ENCODE measurements around the gene TIMP2.
"Not testable (repeated sequence)": the region's sequence is repeated elsewhere in the genome, so short reads cannot be mapped to it uniquely, and the experiment has no call there.

TIMP2 gene

DNA sequence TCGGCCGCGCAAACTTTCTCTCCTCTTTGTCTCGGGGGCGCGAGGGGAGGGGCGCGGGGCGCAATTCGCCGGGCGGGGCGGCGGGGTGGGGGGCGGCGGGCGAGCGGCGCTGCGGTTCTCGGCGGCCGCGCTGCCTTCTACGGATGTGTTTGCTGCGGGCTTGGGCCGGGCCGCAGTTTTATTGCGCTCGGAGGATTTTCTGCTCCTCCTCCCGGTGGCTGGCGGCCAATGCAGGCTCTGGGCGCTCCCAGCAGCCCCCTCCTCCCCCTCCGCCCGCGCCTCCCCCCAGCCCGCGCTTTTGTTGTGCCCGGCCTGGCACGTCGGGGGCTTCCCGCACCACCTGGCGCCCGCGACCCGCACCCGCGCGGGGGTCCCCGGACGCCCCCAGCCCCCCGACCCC is at the start of gene TIMP2:
Gene TIMP2 (minus strand): TSS at position 154 of the 400 bp plus-strand sequence. CDS start 299 bp downstream, outside the sequence.
- DNase-seq, result peak in 55 of 58 donors; percentile 19 to 93 (median 80)

DNA sequence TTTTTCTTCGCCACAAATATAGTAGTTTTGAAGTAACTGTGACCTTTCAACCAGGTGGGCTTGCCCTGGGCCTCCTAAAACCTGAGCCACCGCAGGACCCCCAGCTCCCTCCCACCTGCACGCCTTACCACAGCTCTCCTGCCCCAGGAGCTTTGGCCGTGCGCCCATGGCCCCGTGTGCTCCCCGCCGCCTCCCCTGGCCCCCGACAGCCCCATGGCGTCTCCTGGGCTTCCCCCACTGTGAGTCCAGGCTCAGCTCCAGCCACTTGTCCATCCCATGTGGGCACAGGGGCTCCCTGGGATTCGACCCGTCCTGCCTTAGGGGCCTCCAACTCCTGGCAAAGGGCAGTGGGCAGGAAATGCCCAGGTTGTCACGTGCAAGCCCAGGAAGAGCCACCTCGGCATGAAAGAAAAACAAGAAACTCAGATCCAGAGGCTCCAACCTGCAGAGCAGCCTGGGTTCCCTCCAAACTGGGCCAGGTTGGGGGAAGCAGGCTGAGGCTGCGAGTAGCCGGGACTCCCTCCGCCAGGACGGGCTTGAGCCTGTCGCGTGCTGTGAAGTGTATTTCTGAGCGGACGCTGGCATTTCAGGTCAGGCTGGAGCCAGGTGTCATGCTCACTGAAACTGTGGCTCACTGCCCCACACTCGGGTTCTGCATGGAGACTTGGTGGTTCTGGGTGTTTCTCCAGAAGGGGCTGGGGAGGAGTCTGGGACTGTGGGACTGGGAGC is 48.8 kb upstream of the TIMP2 start:
- DNase-seq, result no peak

- no peak for DNase-seq
Observed at GRCh38 chr17:78973196-78973595, 48.0 kb upstream of the TIMP2 start.

GRCh38 chr17:78972507-78973105 is 47.4 kb upstream of the TIMP2 start:
- no peak for DNase-seq

- no peak for DNase-seq
Observed at GRCh38 chr17:78971756-78972506, 46.7 kb upstream of the TIMP2 start.

GRCh38 chr17:78970834-78971755 is 45.9 kb upstream of the TIMP2 start:
- DNase-seq, result peak in 55 of 58 donors; percentile 20 to 90 (median 61)

- no peak for DNase-seq
Observed at GRCh38 chr17:78969865-78970264, 44.7 kb upstream of the TIMP2 start.

DNA sequence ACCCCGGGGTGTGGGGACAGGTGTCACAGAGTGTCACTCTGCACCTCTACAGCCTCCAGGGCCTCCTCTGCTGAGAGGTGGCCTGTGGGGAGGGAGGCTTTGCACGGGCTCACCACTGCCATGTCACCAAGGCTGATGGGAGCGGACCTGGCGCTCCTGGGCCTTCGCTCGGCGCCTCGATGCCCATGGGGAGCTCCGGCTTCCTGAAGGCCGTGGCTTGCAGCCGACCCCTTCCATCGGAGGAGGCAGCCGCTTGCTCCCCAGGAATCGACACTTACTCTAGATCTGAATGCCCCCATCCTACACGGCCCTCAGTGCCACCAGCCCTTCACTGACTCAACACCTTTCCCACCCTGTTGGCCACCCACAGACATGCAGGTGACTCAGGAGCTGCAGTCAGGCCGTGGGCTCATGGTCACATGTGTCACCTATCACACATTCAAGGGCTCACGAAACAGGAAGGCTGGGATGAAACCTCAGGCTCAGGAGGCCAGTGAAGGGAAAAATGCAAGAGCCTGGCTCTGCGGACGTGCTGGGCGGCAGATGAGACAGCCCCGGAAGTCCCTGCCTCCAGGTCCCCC is 42.7 kb upstream of the TIMP2 start:
- DNase-seq, result no peak

- no peak for DNase-seq
Observed at GRCh38 chr17:78966910-78967600, 41.9 kb upstream of the TIMP2 start.

DNA sequence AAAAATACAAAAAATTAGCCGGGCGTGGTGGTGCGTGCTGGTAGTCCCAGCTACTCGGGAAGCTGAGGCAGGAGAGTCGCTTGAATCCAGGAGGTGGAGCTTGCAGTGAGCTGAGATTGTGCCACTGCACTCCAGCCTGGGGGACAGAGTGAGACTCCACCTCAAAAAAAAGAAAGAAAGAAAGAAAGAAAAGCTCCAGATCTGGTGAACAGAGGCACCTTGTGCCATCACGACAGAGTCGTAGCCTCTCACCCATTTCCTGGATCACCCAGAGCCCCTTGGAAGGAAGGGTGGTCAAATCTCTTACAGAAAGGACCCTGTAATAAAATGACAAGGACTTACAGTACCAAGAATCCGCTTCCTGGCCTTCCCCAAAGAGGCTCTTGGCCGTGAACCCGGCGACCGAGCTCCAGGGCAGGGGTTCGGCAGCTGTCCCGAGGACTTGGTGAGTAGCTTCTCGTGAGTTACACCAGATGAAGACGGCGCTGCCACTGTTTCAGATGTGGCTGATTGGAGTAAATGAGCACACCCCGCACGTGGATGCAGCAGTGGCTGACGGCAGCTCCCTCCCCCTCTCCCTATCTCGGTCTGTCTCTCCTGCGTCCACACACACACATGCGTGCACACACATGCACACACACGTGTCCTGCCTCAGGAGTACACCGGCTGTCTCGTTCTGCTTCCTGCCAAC is 41.1 kb upstream of the TIMP2 start:
- peak in 4 of 58 donors; percentile 13 to 26 (median 22) for DNase-seq

- DNase-seq, result no peak
Observed at GRCh38 chr17:78965491-78965924, 40.3 kb upstream of the TIMP2 start.

DNA sequence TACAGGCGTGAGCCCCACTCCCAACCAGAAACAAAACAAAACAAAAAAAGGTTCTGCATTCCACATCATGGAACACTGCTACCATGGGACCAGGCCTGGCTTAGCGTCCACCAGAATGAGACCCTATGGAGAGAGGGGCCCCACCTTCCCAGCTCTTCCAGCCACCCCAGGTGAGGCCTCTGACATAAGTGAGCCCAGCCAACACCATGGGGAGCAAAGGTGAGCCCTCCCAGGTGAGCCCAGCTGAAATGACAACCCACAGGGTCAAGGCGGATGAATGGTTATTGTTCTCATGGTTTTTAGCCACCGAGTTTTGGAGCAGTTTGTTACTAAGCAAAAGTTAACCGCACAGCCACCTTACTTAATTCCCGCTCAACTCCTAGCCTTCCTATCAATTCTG is 38.2 kb upstream of the TIMP2 start:
- no peak for DNase-seq

DNA sequence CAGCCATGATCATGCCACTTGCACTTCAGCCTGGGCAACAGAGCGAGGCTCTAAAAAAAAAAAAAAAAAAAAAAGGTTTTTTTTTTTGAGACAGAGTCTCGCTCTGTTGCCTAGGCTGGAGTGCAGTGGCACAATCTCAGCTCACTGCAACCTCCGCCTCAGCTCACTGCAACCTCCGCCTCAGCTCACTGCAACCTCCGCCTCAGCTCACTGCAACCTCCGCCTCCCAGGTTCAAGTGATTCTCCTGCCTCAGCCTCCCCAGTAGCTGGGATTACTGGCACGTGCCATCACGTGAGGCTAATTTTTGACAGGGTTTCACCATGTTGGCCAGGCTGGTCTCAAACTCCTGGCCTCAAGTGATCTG is 37.8 kb upstream of the TIMP2 start:
- DNase-seq, result not testable (repeated sequence)

GRCh38 chr17:78962345-78962983 is 37.3 kb upstream of the TIMP2 start:
- DNase-seq, result no peak

GRCh38 chr17:78961571-78961970 is 36.4 kb upstream of the TIMP2 start:
- DNase-seq, result no peak

GRCh38 chr17:78960928-78961327 is 35.7 kb upstream of the TIMP2 start:
- DNase-seq, result peak in 1 of 58 donors; percentile 3

GRCh38 chr17:78959803-78960202 is 34.6 kb upstream of the TIMP2 start:
- no peak for DNase-seq

DNA sequence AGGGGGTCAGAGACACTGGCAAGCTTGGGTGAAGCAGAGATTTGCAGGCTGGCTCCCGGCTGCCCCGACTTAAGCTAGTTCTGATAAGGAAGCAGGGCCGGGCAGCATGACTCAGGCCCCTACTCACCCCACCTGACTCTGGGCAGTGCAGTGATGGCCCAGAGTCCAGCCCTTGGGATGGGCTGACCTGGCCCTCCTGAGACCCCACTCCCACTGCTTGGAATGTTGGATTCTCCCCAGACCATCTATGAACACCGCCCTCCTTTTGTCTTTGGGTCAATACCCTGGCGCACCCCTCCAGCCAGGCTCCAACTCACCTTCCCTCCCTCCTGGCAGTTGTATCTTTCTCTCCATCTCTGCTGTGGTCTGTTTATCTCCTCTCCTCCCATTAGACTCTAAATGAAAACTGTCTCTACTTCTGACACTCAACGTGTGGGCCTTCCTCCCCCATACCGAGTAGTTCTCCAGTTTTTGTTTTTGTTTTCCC is 33.5 kb upstream of the TIMP2 start:
- DNase-seq, result no peak

DNA sequence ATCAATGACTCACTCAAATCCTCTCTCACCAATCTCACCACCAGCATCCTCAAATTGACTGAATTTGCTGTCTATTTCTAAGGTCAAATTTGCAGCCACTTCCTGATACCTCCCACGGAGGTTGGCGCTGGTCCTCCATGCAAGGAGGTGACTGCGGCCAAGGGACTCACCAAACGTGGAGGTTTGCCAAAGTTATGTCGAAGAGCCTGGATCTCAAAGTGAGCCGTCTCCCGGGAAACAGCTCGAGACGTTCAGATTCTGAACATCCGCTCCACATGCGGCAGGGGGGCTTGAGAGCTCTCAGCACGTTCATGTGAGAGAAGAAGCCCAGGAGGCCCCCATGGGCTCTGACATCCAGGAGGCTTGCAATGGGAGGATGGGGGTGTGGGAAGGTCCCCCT is 31.9 kb upstream of the TIMP2 start:
- peak in 12 of 58 donors; percentile 5 to 36 (median 18) for DNase-seq
